Uterus (tissue), 4 donors: Measurements from ENCODE around the gene FEZF1. TPM values are rescaled to one million over a fixed set of nuclear protein-coding genes. Genes with fewer than 3 reads are reported as not detected.
"Not testable (repeated sequence)": the region's sequence is repeated elsewhere in the genome, so short reads cannot be mapped to it uniquely, and the experiment has no call there.

ENCODE experiments used
- DNase-seq, 2 donors: peaks; one replicate each; pipeline ENCODE4 v3.0.0-alpha.2; 2019 to 2020
- H3K27ac ChIP-seq, 2 donors: fragments of 200-600 bp; sonication (generic); 1 replicate in 1 of 2; 2 replicates in 1 of 2; pipeline ENCODE4 v1.5.1; 2016 to 2018
- H3K27me3 ChIP-seq, 2 donors: fragments of 200-600 bp; sonication (generic); one replicate each; pipeline ENCODE4 v1.5.1; 2018 to 2019; ENCODE audit warnings: control low read depth in 1 of 2
- H3K36me3 ChIP-seq, 2 donors: fragments of 200-600 bp; sonication (generic); one replicate each; pipeline ENCODE4 v1.5.1; 2019; ENCODE audit warnings: control low read depth in 1 of 2
- H3K4me1 ChIP-seq, 2 donors: fragments of 200-600 bp; sonication (generic); one replicate each; pipeline ENCODE4 v1.5.1; 2018 to 2019; ENCODE audit warnings: control low read depth in 1 of 2
- H3K4me3 ChIP-seq, 2 donors: fragments of 200-600 bp; sonication (generic); 1 replicate in 1 of 2; 2 replicates in 1 of 2; pipeline ENCODE4 v1.5.1; 2018 to 2019; ENCODE audit warnings: mild to moderate bottlenecking in 1 of 2
- H3K9me3 ChIP-seq, 2 donors: fragments of 200-600 bp; sonication (generic); one replicate each; pipeline ENCODE4 v1.5.1; 2019; ENCODE audit warnings: control low read depth in 1 of 2
- POLR2A ChIP-seq, 2 donors: fragments of 450-650 bp; IDR thresholded peaks; one replicate each; pipeline ENCODE4 v1.6.1; 2016; ENCODE audit warnings: antibody characterized with exemption in 2 of 2, mild to moderate bottlenecking in 1 of 2, moderate library complexity in 1 of 2
- intact Hi-C: fragments of 100-400 bp; cut with DNase I; formaldehyde crosslinking; loops from one replicate; pipeline ENCODE4 v1.15.1; 2023; ENCODE audit warnings: low total_unique reads
- total RNA-seq, 4 donors: library from RNA; depleted of rRNA in 3 of 4; stranded (reverse); fragments of >200 nt in 3 of 4; gene quantifications; one replicate each; pipeline versions ENCODE4 v1.1.0 to v1.2.4, GENCODE V29; 2014 to 2023
- TF ChIP-seq, protein P1 (sequence below), 4 experiments: fragments of 200-600 bp in 2 of 4; fragments of 450-650 bp in 2 of 4; sonication (generic) in 2 of 4; IDR thresholded peaks; one replicate each; pipeline ENCODE4 v1.5.1; 2016 to 2019; ENCODE audit warnings: antibody characterized with exemption in 4 of 4, mild to moderate bottlenecking in 2 of 4, moderate library complexity in 1 of 4
- donor health status: DM: yes; HTN: yes; CAD: no.

FEZF1 gene
- total RNA-seq, 4 donors from 2014 or later: not detected

DNA sequence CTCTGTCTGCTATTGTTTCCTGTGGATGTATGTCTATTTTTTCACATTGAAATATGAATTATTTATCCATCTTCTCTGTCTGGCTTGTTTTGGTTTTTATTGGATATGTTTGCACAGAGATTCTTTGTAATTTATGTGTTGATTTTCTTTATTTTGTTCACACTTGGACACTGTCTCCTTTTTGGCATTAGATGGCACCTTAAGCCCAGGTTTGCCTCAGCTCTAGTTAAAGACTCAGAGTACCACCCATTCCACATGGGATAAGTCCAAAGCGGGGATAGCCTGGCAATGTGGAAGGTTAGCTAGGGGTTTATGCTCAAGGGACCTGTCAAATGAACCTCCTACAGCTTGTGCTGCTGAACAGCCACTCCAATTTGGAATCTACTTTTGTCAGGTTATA lies 14.1 kb downstream of the FEZF1 start:
- Histone ChIP-seq H3K4me3 (no peak overlapping the region), H3K36me3 (no peaks in the 10 kb centered on the region), H3K27me3 (peaks cover 0 to 9% of the 10 kb centered on the region in 2 donors), H3K27ac (no peak overlapping the region), H3K9me3 (no peaks in the 10 kb centered on the region), H3K4me1 (no peaks in the 10 kb centered on the region)
- TF ChIP-seq, protein P1, sequence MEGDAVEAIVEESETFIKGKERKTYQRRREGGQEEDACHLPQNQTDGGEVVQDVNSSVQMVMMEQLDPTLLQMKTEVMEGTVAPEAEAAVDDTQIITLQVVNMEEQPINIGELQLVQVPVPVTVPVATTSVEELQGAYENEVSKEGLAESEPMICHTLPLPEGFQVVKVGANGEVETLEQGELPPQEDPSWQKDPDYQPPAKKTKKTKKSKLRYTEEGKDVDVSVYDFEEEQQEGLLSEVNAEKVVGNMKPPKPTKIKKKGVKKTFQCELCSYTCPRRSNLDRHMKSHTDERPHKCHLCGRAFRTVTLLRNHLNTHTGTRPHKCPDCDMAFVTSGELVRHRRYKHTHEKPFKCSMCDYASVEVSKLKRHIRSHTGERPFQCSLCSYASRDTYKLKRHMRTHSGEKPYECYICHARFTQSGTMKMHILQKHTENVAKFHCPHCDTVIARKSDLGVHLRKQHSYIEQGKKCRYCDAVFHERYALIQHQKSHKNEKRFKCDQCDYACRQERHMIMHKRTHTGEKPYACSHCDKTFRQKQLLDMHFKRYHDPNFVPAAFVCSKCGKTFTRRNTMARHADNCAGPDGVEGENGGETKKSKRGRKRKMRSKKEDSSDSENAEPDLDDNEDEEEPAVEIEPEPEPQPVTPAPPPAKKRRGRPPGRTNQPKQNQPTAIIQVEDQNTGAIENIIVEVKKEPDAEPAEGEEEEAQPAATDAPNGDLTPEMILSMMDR (IDR thresholded peaks at IDR 0.05): no peak
- TF ChIP-seq POLR2A (IDR thresholded peaks at IDR 0.05): no peak
- intact Hi-C loops: no loop called here
- no peak for DNase-seq

DNA sequence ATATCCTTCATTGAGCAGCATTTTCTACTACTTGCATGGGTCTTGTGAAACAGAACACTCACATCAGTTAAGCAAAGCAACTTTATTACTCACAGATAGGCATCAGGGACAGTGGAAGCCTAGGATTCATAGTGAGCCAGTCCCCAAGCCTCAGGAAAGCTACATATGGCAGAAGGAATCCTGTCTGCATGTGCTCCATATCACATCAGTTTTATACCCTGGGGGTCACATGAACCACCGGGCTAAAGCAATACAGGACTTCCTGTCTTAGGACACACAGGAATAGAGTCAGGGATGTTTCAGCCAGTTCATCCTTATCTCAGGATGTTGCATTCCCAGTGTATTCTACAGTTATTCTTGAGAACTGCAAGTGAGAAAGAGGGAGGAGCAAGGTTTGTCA lies 15.1 kb downstream of the FEZF1 start:
- intact Hi-C loops: no loop called here
- H3K27ac ChIP-seq: no peak overlapping the region
- no peaks in the 10 kb centered on the region for H3K9me3 ChIP-seq
- no peak overlapping the region for H3K4me3 ChIP-seq
- no peak for TF ChIP-seq POLR2A (IDR thresholded peaks at IDR 0.05)
- TF ChIP-seq, protein P1 (IDR thresholded peaks at IDR 0.05): no peak
- H3K27me3 ChIP-seq: peaks cover 0 to 3% of the 10 kb centered on the region in 2 donors
- DNase-seq: no peak
- H3K4me1 ChIP-seq: no peaks in the 10 kb centered on the region
- no peaks in the 10 kb centered on the region for H3K36me3 ChIP-seq

DNA sequence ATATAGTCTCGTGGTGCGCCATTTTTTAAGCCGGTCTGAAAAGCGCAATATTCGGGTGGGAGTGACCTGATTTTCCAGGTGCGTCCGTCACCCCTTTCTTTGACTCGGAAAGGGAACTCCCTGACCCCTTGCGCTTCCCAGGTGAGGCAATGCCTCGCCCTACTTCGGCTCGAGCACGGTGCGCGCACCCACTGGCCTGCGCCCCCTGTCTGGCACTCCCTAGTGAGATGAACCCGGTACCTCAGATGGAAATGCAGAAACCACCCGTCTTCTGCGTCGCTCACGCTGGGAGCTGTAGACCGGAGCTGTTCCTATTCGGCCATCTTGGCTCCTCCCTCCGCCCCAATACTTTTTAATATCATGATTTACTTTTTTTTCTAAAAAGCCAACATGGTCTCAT lies 19.9 kb downstream of the FEZF1 start:
- H3K36me3 ChIP-seq, intact Hi-C loops: not testable (repeated sequence)

DNA sequence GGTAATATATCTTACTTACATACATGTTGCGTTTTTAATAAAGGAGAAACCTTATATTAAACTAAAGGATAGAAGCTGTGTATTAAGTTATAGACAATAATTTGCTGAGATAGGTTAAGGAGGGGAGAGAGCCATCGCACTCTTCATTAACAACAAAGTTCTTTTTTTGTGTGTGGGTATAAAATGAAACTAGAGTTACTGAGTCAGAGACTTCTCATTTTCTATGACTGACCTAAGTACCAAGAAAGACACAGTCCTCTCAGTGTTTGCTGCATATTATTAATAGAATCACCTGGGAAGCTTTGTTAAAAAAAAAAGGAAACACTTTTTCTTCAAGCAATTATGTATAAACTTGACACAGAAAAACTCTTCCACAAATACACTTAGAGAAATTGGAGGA lies 31.4 kb downstream of the FEZF1 start:
- no peak for DNase-seq
- Histone ChIP-seq H3K27ac (no peak overlapping the region), H3K27me3 (no peaks in the 10 kb centered on the region), H3K36me3 (no peaks in the 10 kb centered on the region), H3K4me3 (no peak overlapping the region), H3K9me3 (no peaks in the 10 kb centered on the region), H3K4me1 (no peaks in the 10 kb centered on the region)
- no peak for TF ChIP-seq POLR2A (IDR thresholded peaks at IDR 0.05)
- TF ChIP-seq, protein P1 (IDR thresholded peaks at IDR 0.05): no peak
- intact Hi-C loops: no loop called here

More for the DNA sequence above, 19.9 kb downstream of the FEZF1 start:
- H3K9me3 ChIP-seq, H3K27me3 ChIP-seq, DNase-seq, H3K4me3 ChIP-seq, H3K4me1 ChIP-seq, H3K27ac ChIP-seq: not testable (repeated sequence)

DNA sequence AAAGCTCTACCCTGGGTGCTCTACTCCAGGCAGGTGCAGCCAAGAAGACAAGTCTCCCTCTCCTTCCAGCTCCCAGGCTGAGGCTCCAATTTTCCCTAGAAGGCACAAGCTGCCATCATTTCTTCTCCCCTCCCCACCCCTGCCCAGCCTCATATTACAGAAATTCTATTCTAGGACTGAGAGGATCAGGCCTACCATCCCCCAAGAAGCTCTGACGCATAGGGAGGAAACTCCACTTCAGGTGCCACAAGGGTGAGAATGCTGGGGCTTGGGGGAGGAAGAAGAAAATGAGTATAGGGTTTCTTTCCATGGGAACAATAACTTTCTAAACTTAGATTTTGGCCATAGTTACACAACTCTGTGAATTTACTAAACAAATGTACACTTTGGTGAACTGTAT lies 35.3 kb downstream of the FEZF1 start:
- intact Hi-C loops: no loop called here

More for the DNA sequence above, 35.3 kb downstream of the FEZF1 start:
- no peak overlapping the region for H3K27ac ChIP-seq
- H3K4me1 ChIP-seq: no peaks in the 10 kb centered on the region
- H3K27me3 ChIP-seq: no peaks in the 10 kb centered on the region
- no peak for DNase-seq
- no peak overlapping the region for H3K4me3 ChIP-seq
- no peaks in the 10 kb centered on the region for H3K9me3 ChIP-seq
- H3K36me3 ChIP-seq: no peaks in the 10 kb centered on the region
- TF ChIP-seq, protein P1 (IDR thresholded peaks at IDR 0.05): no peak
- no peak for TF ChIP-seq POLR2A (IDR thresholded peaks at IDR 0.05)
